WTC11 (cell line): Measurements from ENCODE around the gene NT5DC1. TPM values are rescaled to one million over a fixed set of nuclear protein-coding genes. Genes with fewer than 3 reads are reported as not detected.

Source experiments
- ATAC-seq: fragments of 200-7000 bp; cut with Tn5 transposase; 2 replicates; pipeline ENCODE4 v1.10.0; 2021; ENCODE audit warnings: mild to moderate bottlenecking, moderate library complexity
- CTCF ChIA-PET: fragments of 300-600 bp; sonication (Branson Sonifier 250); formaldehyde crosslinking; loops from one replicate; lab custom pipeline; 2021; ENCODE audit warnings: antibody characterized with exemption; lab: Charles Lee
- POLR2A ChIA-PET: fragments of 350-600 bp; sonication (Branson Sonifier 250); formaldehyde crosslinking; loops from one replicate; lab custom pipeline; 2021; ENCODE audit warnings: antibody characterized with exemption; lab: Charles Lee
- DNase-seq: peaks from one replicate; pipeline ENCODE4 v3.0.0; 2021; ENCODE audit warnings: low spot score
- H3K27ac Mint-ChIP-seq: 2 replicates; pipeline ENCODE4 v1.8.0; 2021; ENCODE audit warnings: mixed read lengths
- H3K27me3 Mint-ChIP-seq: 2 replicates; pipeline ENCODE4 v1.8.0; 2021; ENCODE audit warnings: low read depth, mild to moderate bottlenecking, moderate library complexity, mixed read lengths
- H3K36me3 Mint-ChIP-seq: 2 replicates; pipeline ENCODE4 v1.8.0; 2021; ENCODE audit warnings: mixed read lengths
- H3K4me1 Mint-ChIP-seq: 2 replicates; pipeline ENCODE4 v1.8.0; 2022; ENCODE audit warnings: mixed read lengths
- H3K4me3 Mint-ChIP-seq: 2 replicates; pipeline ENCODE4 v1.8.0; 2021; ENCODE audit warnings: mild to moderate bottlenecking, moderate library complexity, mixed read lengths
- H3K9me3 Mint-ChIP-seq: 2 replicates; pipeline ENCODE4 v1.8.0; 2021; ENCODE audit warnings: mixed read lengths
- CREB1 ChIP-seq: sonication (generic); formaldehyde crosslinking; IDR thresholded peaks from 2 replicates; pipeline ENCODE4 v1.8.0; 2023; ENCODE audit warnings: mild to moderate bottlenecking, missing genetic modification reagents
- CREM ChIP-seq: sonication (generic); formaldehyde crosslinking; IDR thresholded peaks from 2 replicates; pipeline ENCODE4 v1.8.1; 2022; ENCODE audit warnings: mild to moderate bottlenecking, missing genetic modification reagents, moderate library complexity
- ERG ChIP-seq: fragments of 250-450 bp; sonication (Bioruptor Pico); IDR thresholded peaks from 2 replicates; pipeline ENCODE4 v1.8.0; 2021; ENCODE audit warnings: mild to moderate bottlenecking
- ESRRA ChIP-seq: sonication (generic); formaldehyde crosslinking; IDR thresholded peaks from 2 replicates; pipeline ENCODE4 v1.8.1; 2022; ENCODE audit warnings: mild to moderate bottlenecking, missing genetic modification reagents, borderline replicate concordance
- GRHL2 ChIP-seq: fragments of 250-450 bp; sonication (Bioruptor Pico); IDR thresholded peaks from 2 replicates; pipeline ENCODE4 v1.8.0; 2022; ENCODE audit warnings: mild to moderate bottlenecking, moderate library complexity; ENCODE audit not compliant: insufficient replicate concordance, severe bottlenecking
- JAZF1 ChIP-seq: fragments of 250-450 bp; sonication (Bioruptor Pico); IDR thresholded peaks from 2 replicates; pipeline ENCODE4 v1.9.0; 2021; ENCODE audit warnings: moderate library complexity, mild to moderate bottlenecking, inconsistent platforms
- MAX ChIP-seq: sonication (generic); formaldehyde crosslinking; IDR thresholded peaks from 2 replicates; pipeline ENCODE4 v1.8.0; 2022; ENCODE audit warnings: mild to moderate bottlenecking, missing genetic modification reagents
- MLX ChIP-seq: sonication (generic); formaldehyde crosslinking; IDR thresholded peaks from 2 replicates; pipeline ENCODE4 v1.8.1; 2023; ENCODE audit warnings: mild to moderate bottlenecking, missing genetic modification reagents, moderate library complexity
- MYBL2 ChIP-seq: sonication (generic); formaldehyde crosslinking; IDR thresholded peaks from 2 replicates; pipeline ENCODE4 v1.8.1; 2023; ENCODE audit warnings: mild to moderate bottlenecking, moderate library complexity, missing genetic modification reagents
- NFYB ChIP-seq: sonication (generic); formaldehyde crosslinking; conservative IDR thresholded peaks from 2 replicates; pipeline ENCODE4 v1.8.0; 2022; ENCODE audit warnings: low read depth, missing genetic modification reagents
- NR1H2 ChIP-seq: sonication (generic); formaldehyde crosslinking; IDR thresholded peaks from 2 replicates; pipeline ENCODE4 v1.9.0; 2021; ENCODE audit warnings: mild to moderate bottlenecking, moderate library complexity, missing genetic modification reagents
- NR2C2 ChIP-seq: sonication (generic); formaldehyde crosslinking; IDR thresholded peaks from 2 replicates; pipeline ENCODE4 v1.8.0; 2022; ENCODE audit warnings: mild to moderate bottlenecking, missing genetic modification reagents
- OVOL2 ChIP-seq: fragments of 250-450 bp; sonication (Bioruptor Pico); IDR thresholded peaks from 2 replicates; pipeline ENCODE4 v1.9.0; 2021; ENCODE audit warnings: mild to moderate bottlenecking, borderline replicate concordance
- RELA ChIP-seq: sonication (generic); formaldehyde crosslinking; IDR thresholded peaks from 2 replicates; pipeline ENCODE4 v1.8.1; 2022; ENCODE audit warnings: missing genetic modification reagents, mild to moderate bottlenecking, borderline replicate concordance
- SMAD3 ChIP-seq: sonication (generic); formaldehyde crosslinking; IDR thresholded peaks from 2 replicates; pipeline ENCODE4 v1.8.0; 2022; ENCODE audit warnings: missing genetic modification reagents, mild to moderate bottlenecking, borderline replicate concordance
- SP1 ChIP-seq: sonication (generic); formaldehyde crosslinking; conservative IDR thresholded peaks from 2 replicates; pipeline ENCODE4 v1.8.1; 2022; ENCODE audit warnings: missing genetic modification reagents
- ZBTB21 ChIP-seq: sonication (generic); formaldehyde crosslinking; IDR thresholded peaks from 2 replicates; pipeline ENCODE4 v1.8.1; 2023; ENCODE audit warnings: mild to moderate bottlenecking, missing genetic modification reagents, borderline replicate concordance
- ZBTB43 ChIP-seq: sonication (generic); formaldehyde crosslinking; IDR thresholded peaks from 2 replicates; pipeline ENCODE4 v1.8.1; 2023; ENCODE audit warnings: mild to moderate bottlenecking, missing genetic modification reagents
- ZNF281 ChIP-seq: sonication (generic); formaldehyde crosslinking; IDR thresholded peaks from 2 replicates; pipeline ENCODE4 v1.8.0; 2023; ENCODE audit warnings: mild to moderate bottlenecking, missing genetic modification reagents
- ZNF396 ChIP-seq: fragments of 250-450 bp; sonication (Bioruptor Pico); IDR thresholded peaks from 2 replicates; pipeline ENCODE4 v1.8.0; 2021; ENCODE audit warnings: mild to moderate bottlenecking, moderate library complexity, borderline replicate concordance
- ZNF425 ChIP-seq: fragments of 250-450 bp; sonication (Bioruptor Pico); conservative IDR thresholded peaks from 2 replicates; pipeline ENCODE4 v1.9.0; 2021; ENCODE audit warnings: mild to moderate bottlenecking
- total RNA-seq: library from RNA; stranded (reverse); gene quantifications from 3 replicates; pipeline ENCODE4 v1.2.3, GENCODE V29; 2021

NT5DC1 gene
- total RNA-seq, 1 experiment from 2014 or later: 67.9 TPM

GRCh38 chr6:116223355-116223754, 122.7 kb downstream of the NT5DC1 start:
- H3K27ac Mint-ChIP-seq: peak overlapping the region; percentile 5; the same call in 1 of the 2 replicates
- DNase-seq: no peak
- H3K9me3 Mint-ChIP-seq: no peaks in the 10 kb centered on the region
- POLR2A ChIA-PET: no interaction called here
- TF ChIP-seq NR1H2 (CRISPR knock-in tag): no peak
- TF ChIP-seq ZNF396 (CRISPR knock-in tag): no peak
- TF ChIP-seq ZNF425 (CRISPR knock-in tag): no peak
- H3K4me3 Mint-ChIP-seq: no peak overlapping the region
- no peaks in the 10 kb centered on the region for H3K27me3 Mint-ChIP-seq
- H3K36me3 Mint-ChIP-seq: peaks cover 4% of the 10 kb centered on the region; the same call in 1 of the 2 replicates
- H3K4me1 Mint-ChIP-seq: peaks cover 15% of the 10 kb centered on the region
- peak; percentile 68 for ATAC-seq
- CTCF ChIA-PET: interaction anchor here (0.7 kb wide), 1 partner anchor 45 kb away, joined by 4 read pairs; no protein-coding TSS in a partner anchor

- ATAC-seq: peak; percentile 99
- peak overlapping the region; percentile 95 for H3K27ac Mint-ChIP-seq
- POLR2A ChIA-PET: interaction anchor here (0.6 to 2.2 kb wide), 5 partner anchors 9 to 341 kb away, joined by 3 to 9 read pairs (median 3); partner anchors contain the start of gene TSPYL4
- H3K4me3 Mint-ChIP-seq: peak overlapping the region; percentile 57
- no peaks in the 10 kb centered on the region for H3K36me3 Mint-ChIP-seq
- no peaks in the 10 kb centered on the region for H3K9me3 Mint-ChIP-seq
- H3K27me3 Mint-ChIP-seq: no peaks in the 10 kb centered on the region
- CTCF ChIA-PET: interaction anchor here (0.5 to 2.3 kb wide), 14 partner anchors 10 to 1080 kb away, joined by 3 to 27 read pairs (median 4); partner anchors contain the start of genes RWDD1 and TSPYL4
- no peak for TF ChIP-seq ZBTB21 (CRISPR knock-in tag)
- TF ChIP-seq OVOL2 (CRISPR knock-in tag): no peak
- 0 out of 2 replicates have a peak, but pooled peaks have one; percentile 29 for TF ChIP-seq MAX
- no peak for TF ChIP-seq ZBTB43 (CRISPR knock-in tag)
- TF ChIP-seq ESRRA (CRISPR knock-in tag): no peak
- no peak for TF ChIP-seq MYBL2
- TF ChIP-seq NFYB (CRISPR knock-in tag): peak; percentile 92
- TF ChIP-seq ZNF281: no peak
- TF ChIP-seq CREM (CRISPR knock-in tag): peak; percentile 97
- peak; percentile 35; the same call in 1 of the 2 replicates for TF ChIP-seq SP1 (CRISPR knock-in tag)
- H3K4me1 Mint-ChIP-seq: peaks cover 10% of the 10 kb centered on the region
- peak; percentile 95 for DNase-seq
Measured at GRCh38 chr6:116229287-116229913, 128.7 kb downstream of the NT5DC1 start.

- Mint-ChIP-seq H3K4me3 (no peak overlapping the region), H3K4me1 (0 out of 2 replicates have a peak, but pooled peaks cover 1% of the 10 kb centered on the region), H3K9me3 (no peaks in the 10 kb centered on the region), H3K27ac (no peak overlapping the region), H3K36me3 (peaks cover 7% of the 10 kb centered on the region), H3K27me3 (no peaks in the 10 kb centered on the region)
- POLR2A ChIA-PET: no interaction called here
- ATAC-seq (no peak), DNase-seq (no peak)
- CTCF ChIA-PET: no interaction called here
- TF ChIP-seq NR2C2 (CRISPR knock-in tag): no peak
- TF ChIP-seq ERG (CRISPR knock-in tag): no peak
- TF ChIP-seq MLX (CRISPR knock-in tag): no peak
- TF ChIP-seq GRHL2: no peak
- no peak for TF ChIP-seq JAZF1 (CRISPR knock-in tag)
- TF ChIP-seq SMAD3 (CRISPR knock-in tag): no peak
- no peak for TF ChIP-seq RELA (CRISPR knock-in tag)
- TF ChIP-seq CREB1: no peak
Measured at GRCh38 chr6:116234689-116235088, 134.0 kb downstream of the NT5DC1 start.
